GM23248 (cell line): ENCODE results near the gene CST7. TPM values are rescaled to one million over a fixed set of nuclear protein-coding genes. Genes with fewer than 3 reads are reported as not detected.

Experiments
- DNase-seq: peaks from one replicate; pipeline ENCODE4 v3.0.0-alpha.2; 2015
- H2AFZ ChIP-seq: fragments of 200-600 bp; sonication (generic); 2 replicates; pipeline ENCODE4 v1.6.1; 2016; ENCODE audit warnings: antibody characterized with exemption
- H3F3A ChIP-seq: fragments of 200-600 bp; sonication (generic); 2 replicates; pipeline ENCODE4 v1.6.1; 2016; ENCODE audit warnings: mild to moderate bottlenecking, antibody characterized with exemption, mixed run types; ENCODE audit not compliant: insufficient read depth
- H3K27ac ChIP-seq: fragments of 200-600 bp; sonication (generic); 2 replicates; pipeline ENCODE4 v1.5.1; 2016; ENCODE audit warnings: mild to moderate bottlenecking
- H3K27me3 ChIP-seq: fragments of 200-600 bp; sonication (generic); replicated peaks from 2 replicates; pipeline ENCODE4 v1.6.1; 2016; ENCODE audit warnings: mild to moderate bottlenecking; ENCODE audit not compliant: insufficient read depth
- H3K36me3 ChIP-seq: fragments of 200-600 bp; sonication (generic); 2 replicates; pipeline ENCODE4 v1.6.1; 2016; ENCODE audit warnings: low read depth, mild to moderate bottlenecking
- H3K4me1 ChIP-seq: fragments of 200-600 bp; sonication (generic); 2 replicates; pipeline ENCODE4 v1.6.1; 2016; ENCODE audit warnings: mild to moderate bottlenecking; ENCODE audit not compliant: insufficient read depth
- H3K4me2 ChIP-seq: fragments of 200-600 bp; sonication (generic); one replicate; pipeline ENCODE4 v1.6.1; 2016; ENCODE audit warnings: mild to moderate bottlenecking; ENCODE audit not compliant: unreplicated experiment
- H3K4me3 ChIP-seq: fragments of 200-600 bp; sonication (generic); 2 replicates; pipeline ENCODE4 v1.5.1; 2016; ENCODE audit warnings: mild to moderate bottlenecking
- H3K79me2 ChIP-seq: fragments of 200-600 bp; sonication (generic); 2 replicates; pipeline ENCODE4 v1.6.1; 2016; ENCODE audit warnings: mild to moderate bottlenecking; ENCODE audit not compliant: insufficient read depth
- H3K9ac ChIP-seq: fragments of 200-600 bp; sonication (generic); 2 replicates; pipeline ENCODE4 v1.6.1; 2016; ENCODE audit warnings: mild to moderate bottlenecking
- H3K9me2 ChIP-seq: fragments of 200-600 bp; sonication (generic); 2 replicates; pipeline ENCODE4 v1.6.1; 2016; ENCODE audit warnings: mixed run types, mild to moderate bottlenecking, moderate library complexity; ENCODE audit not compliant: insufficient read depth
- H3K9me3 ChIP-seq: fragments of 200-600 bp; sonication (generic); one replicate; pipeline ENCODE4 v1.6.1; 2017; ENCODE audit warnings: low read depth
- H4K20me1 ChIP-seq: fragments of 200-600 bp; sonication (generic); 2 replicates; pipeline ENCODE4 v1.6.0; 2016; ENCODE audit not compliant: insufficient read depth
- EZH2 ChIP-seq: fragments of 200-600 bp; sonication (generic); IDR thresholded peaks from 2 replicates; pipeline ENCODE4 v1.6.1; 2018; ENCODE audit warnings: antibody characterized with exemption, mild to moderate bottlenecking; ENCODE audit not compliant: insufficient read depth, poor library complexity, severe bottlenecking
- EZH2phosphoT487 ChIP-seq: fragments of 200-600 bp; sonication (generic); IDR thresholded peaks from 2 replicates; pipeline ENCODE4 v1.6.1; 2018; ENCODE audit warnings: antibody characterized with exemption, moderate library complexity, mild to moderate bottlenecking, low read depth; ENCODE audit not compliant: insufficient read depth
- WGBS, 2 experiments: methylation state at CpG; one replicate each; pipeline ENCODE4 v1.1.6; 2015 to 2017; ENCODE audit warnings: low lambda C conversion rate in 2 of 2, low coverage in 1 of 2; ENCODE audit errors: missing lambda C conversion rate in 2 of 2; 5-methylcytosine and 5-hydroxymethylcytosine counted together
- in situ Hi-C: fragments of 300-500 bp; cut with MboI; formaldehyde crosslinking; loops from 2 replicates; pipeline ENCODE4 v1.15.0; 2020
- polyA plus RNA-seq: library from polyadenylated mRNA; unstranded; fragments of >200 nt; fragmentation: Nextera tagmentation; extraction: Ambion mirVana; gene quantifications from 2 replicates; pipeline ENCODE4 v1.2.1, GENCODE V29; 2016
- total RNA-seq: library from RNA; depleted of rRNA; stranded (reverse); fragments of >200 nt; shearing (Covaris generic); gene quantifications from 2 replicates; pipeline ENCODE4 v1.2.3, GENCODE V29; 2014

The CST7 gene
- total and polyA plus RNA-seq, 2 experiments from 2014 or later, result not detected

- no peaks in the 10 kb centered on the region for H4K20me1 ChIP-seq
- H3K27me3 ChIP-seq, result no peaks in the 10 kb centered on the region
- no peak overlapping the region for H3K4me2 ChIP-seq
- no peaks in the 10 kb centered on the region for H3F3A ChIP-seq
- no peak overlapping the region for H2AFZ ChIP-seq
- in situ Hi-C loops, result no loop called here
- H3K4me1 ChIP-seq, result no peaks in the 10 kb centered on the region
- H3K9me3 ChIP-seq, result no peaks in the 10 kb centered on the region
- no peak overlapping the region for H3K4me3 ChIP-seq
- no peak for DNase-seq
- H3K27ac ChIP-seq, result no peak overlapping the region
- no peak for TF ChIP-seq EZH2phosphoT487
- WGBS, 2 experiments, result 64 to 69% methylated on average over 6 of the region's 6 CpGs
- H3K79me2 ChIP-seq, result no peaks in the 10 kb centered on the region
- no peaks in the 10 kb centered on the region for H3K36me3 ChIP-seq
- H3K9ac ChIP-seq, result no peak overlapping the region
- no peaks in the 10 kb centered on the region for H3K9me2 ChIP-seq
These were observed 673 bp downstream of the CST7 start for GRCh38 chr20:24949756-24950127.

GRCh38 chr20:24950128-24950835 lies 1.2 kb downstream of the CST7 start:
- Histone ChIP-seq H3K9me3 (no peaks in the 10 kb centered on the region), H3K79me2 (no peaks in the 10 kb centered on the region), H3K9ac (no peak overlapping the region), H3K4me3 (no peak overlapping the region), H3K4me2 (no peak overlapping the region), H3K27me3 (no peaks in the 10 kb centered on the region), H3F3A (no peaks in the 10 kb centered on the region), H3K36me3 (no peaks in the 10 kb centered on the region), H2AFZ (no peak overlapping the region), H3K4me1 (no peaks in the 10 kb centered on the region), H3K9me2 (no peaks in the 10 kb centered on the region), H3K27ac (no peak overlapping the region), H4K20me1 (no peaks in the 10 kb centered on the region)
- in situ Hi-C loops, result no loop called here
- 65 to 72% methylated on average over 9 to 12 of the region's 12 CpGs for WGBS, 2 experiments
- no peak for DNase-seq
- TF ChIP-seq EZH2 (no peak), EZH2phosphoT487 (no peak)

GRCh38 chr20:24950836-24951525 lies 1.9 kb downstream of the CST7 start:
- no peaks in the 10 kb centered on the region for H3K27me3 ChIP-seq
- H3K27ac ChIP-seq, result no peak overlapping the region
- H2AFZ ChIP-seq, result no peak overlapping the region
- no peak for TF ChIP-seq EZH2phosphoT487
- no peak for TF ChIP-seq EZH2
- no peaks in the 10 kb centered on the region for H3F3A ChIP-seq
- WGBS, 2 experiments, result 46 to 51% methylated on average over 16 of the region's 16 CpGs
- in situ Hi-C loops, result no loop called here
- no peaks in the 10 kb centered on the region for H3K4me1 ChIP-seq
- H3K9ac ChIP-seq, result no peak overlapping the region
- no peak overlapping the region for H3K4me2 ChIP-seq
- H3K36me3 ChIP-seq, result no peaks in the 10 kb centered on the region
- no peaks in the 10 kb centered on the region for H4K20me1 ChIP-seq
- H3K9me2 ChIP-seq, result no peaks in the 10 kb centered on the region
- H3K79me2 ChIP-seq, result no peaks in the 10 kb centered on the region
- H3K9me3 ChIP-seq, result no peaks in the 10 kb centered on the region
- DNase-seq, result peak; percentile 39
- no peak overlapping the region for H3K4me3 ChIP-seq

GRCh38 chr20:24951536-24952083 lies 2.5 kb downstream of the CST7 start:
- Histone ChIP-seq H3K4me3 (no peak overlapping the region), H3K9me3 (no peaks in the 10 kb centered on the region), H3F3A (no peaks in the 10 kb centered on the region), H2AFZ (no peak overlapping the region), H3K4me2 (no peak overlapping the region), H3K36me3 (no peaks in the 10 kb centered on the region), H3K4me1 (no peaks in the 10 kb centered on the region), H3K9ac (no peak overlapping the region), H4K20me1 (no peaks in the 10 kb centered on the region), H3K9me2 (no peaks in the 10 kb centered on the region), H3K79me2 (no peaks in the 10 kb centered on the region), H3K27me3 (no peaks in the 10 kb centered on the region), H3K27ac (no peak overlapping the region)
- in situ Hi-C loops, result no loop called here
- no peak for TF ChIP-seq EZH2phosphoT487
- no peak for TF ChIP-seq EZH2
- 38 to 41% methylated on average over 11 of the region's 11 CpGs for WGBS, 2 experiments
- DNase-seq, result no peak
